IMR-90 (cell line): Measurements from ENCODE around the gene SH3TC1. TPM values are rescaled to one million over a fixed set of nuclear protein-coding genes. Genes with fewer than 3 reads are reported as not detected.

Source experiments
- ATAC-seq: fragments of 200-7000 bp; cut with Tn5 transposase; 2 replicates; pipeline ENCODE4 v1.9.1; 2020; ENCODE audit warnings: low read depth, mild to moderate bottlenecking, moderate library complexity
- BruUV-seq: library from RNA; stranded (reverse); fragments of 400-500 nt; replicated peaks from 2 replicates; lab custom pipeline; 2021; lab: Mats Ljungman, UMichigan
- CTCF ChIA-PET: fragments of 300-600 bp; formaldehyde crosslinking; extraction: SDS; loops from one replicate; lab custom pipeline; 2021; ENCODE audit warnings: antibody characterized with exemption; lab: Yijun Ruan, JAX
- POLR2A ChIA-PET: fragments of 300-600 bp; sonication (Branson Sonifier 250); formaldehyde crosslinking; loops from one replicate; lab custom pipeline; 2022; ENCODE audit warnings: antibody characterized with exemption; ENCODE audit not compliant: unreplicated experiment; lab: Charles Lee
- DNase-seq: peaks from one replicate; pipeline ENCODE4 v3.0.0; 2013
- H2AFZ ChIP-seq: replicated peaks from 2 replicates; pipeline ENCODE3; 2013; ENCODE audit warnings: low read length, mild to moderate bottlenecking; ENCODE audit not compliant: poor library complexity
- H2AK5ac ChIP-seq: 2 replicates; pipeline ENCODE4 v1.6.1; 2013; ENCODE audit warnings: low read depth, low read length, inconsistent platforms
- H2AK9ac ChIP-seq: replicated peaks from 2 replicates; pipeline ENCODE3; 2013; ENCODE audit warnings: mild to moderate bottlenecking, low read depth, low read length, moderate library complexity; ENCODE audit not compliant: poor library complexity
- H2BK120ac ChIP-seq: 2 replicates; pipeline ENCODE4 v1.6.1; 2013; ENCODE audit warnings: low read depth, low read length, inconsistent platforms
- H2BK15ac ChIP-seq: 3 replicates; pipeline ENCODE4 v1.6.1; 2013; ENCODE audit warnings: low read depth, low read length, inconsistent platforms
- H2BK20ac ChIP-seq: 2 replicates; pipeline ENCODE4 v1.6.1; 2013; ENCODE audit warnings: low read depth, mild to moderate bottlenecking, inconsistent platforms, low read length, moderate library complexity
- H2BK5ac ChIP-seq: 2 replicates; pipeline ENCODE4 v1.6.1; 2013; ENCODE audit warnings: mild to moderate bottlenecking, low read depth, low read length, inconsistent platforms; ENCODE audit not compliant: poor library complexity, severe bottlenecking
- H3K14ac ChIP-seq: replicated peaks from 2 replicates; pipeline ENCODE4 v1.6.1; 2013; ENCODE audit warnings: low read depth, low read length, inconsistent platforms
- H3K18ac ChIP-seq: 2 replicates; pipeline ENCODE4 v1.6.1; 2013; ENCODE audit warnings: low read depth, low read length, control low read depth
- H3K23ac ChIP-seq: 2 replicates; pipeline ENCODE4 v1.6.1; 2013; ENCODE audit warnings: low read depth, low read length, inconsistent platforms
- H3K27ac ChIP-seq: 2 replicates; pipeline ENCODE4 v1.5.1; 2013; ENCODE audit warnings: mild to moderate bottlenecking, control low read depth, low read length; ENCODE audit not compliant: insufficient read depth
- H3K27me3 ChIP-seq: 2 replicates; pipeline ENCODE4 v1.6.1; 2013; ENCODE audit warnings: low read length; ENCODE audit not compliant: control insufficient read depth, insufficient read depth
- H3K36me3 ChIP-seq: 2 replicates; pipeline ENCODE4 v1.6.1; 2013; ENCODE audit warnings: low read length, mixed read lengths; ENCODE audit not compliant: control insufficient read depth, insufficient read depth
- H3K4ac ChIP-seq: 2 replicates; pipeline ENCODE4 v1.6.1; 2013; ENCODE audit warnings: low read depth, low read length, inconsistent platforms
- H3K4me1 ChIP-seq: 2 replicates; pipeline ENCODE4 v1.6.1; 2013; ENCODE audit warnings: low read length, mixed read lengths; ENCODE audit not compliant: control insufficient read depth, insufficient read depth
- H3K4me2 ChIP-seq: 2 replicates; pipeline ENCODE4 v1.6.1; 2013; ENCODE audit warnings: low read depth, mild to moderate bottlenecking, control low read depth, low read length, moderate library complexity
- H3K4me3 ChIP-seq: 2 replicates; pipeline ENCODE4 v1.5.1; 2013; ENCODE audit warnings: low read depth, mild to moderate bottlenecking, control low read depth, low read length, moderate library complexity; ENCODE audit not compliant: insufficient read depth
- H3K56ac ChIP-seq: 2 replicates; pipeline ENCODE4 v1.6.1; 2013; ENCODE audit warnings: low read length, inconsistent platforms; ENCODE audit not compliant: insufficient read depth; ENCODE audit errors: extremely low read depth
- H3K79me1 ChIP-seq, 2 experiments: 2 replicates each; pipeline ENCODE4 v1.6.1; 2013; ENCODE audit warnings: low read length in 2 of 2, inconsistent platforms in 1 of 2, low read depth in 1 of 2
- H3K9ac ChIP-seq: 2 replicates; pipeline ENCODE4 v1.6.1; 2013; ENCODE audit warnings: low read depth, low read length, control low read depth
- H3K9me1 ChIP-seq: 2 replicates; pipeline ENCODE4 v1.6.1; 2013; ENCODE audit warnings: low read length, inconsistent platforms; ENCODE audit not compliant: insufficient read depth
- H3K9me3 ChIP-seq: 2 replicates; pipeline ENCODE4 v1.6.1; 2013; ENCODE audit warnings: low read length; ENCODE audit not compliant: control insufficient read depth, insufficient read depth
- H4K20me1 ChIP-seq: 2 replicates; pipeline ENCODE4 v1.6.1; 2013; ENCODE audit warnings: low read length, inconsistent platforms; ENCODE audit not compliant: insufficient read depth
- H4K5ac ChIP-seq: 2 replicates; pipeline ENCODE4 v1.6.1; 2013; ENCODE audit warnings: mild to moderate bottlenecking, low read depth, low read length, control low read depth
- H4K8ac ChIP-seq, 2 experiments: 2 replicates each; pipeline ENCODE4 v1.6.1; 2013; ENCODE audit warnings: low read depth in 2 of 2, low read length in 2 of 2, control low read depth in 1 of 2, inconsistent platforms in 1 of 2
- H4K91ac ChIP-seq: 2 replicates; pipeline ENCODE4 v1.6.1; 2013; ENCODE audit warnings: low read depth, low read length, inconsistent platforms; ENCODE audit not compliant: insufficient read depth
- BHLHE40 ChIP-seq: fragments of 150-350 bp; IDR thresholded peaks from 2 replicates; pipeline ENCODE4 v1.6.1; 2016; ENCODE audit warnings: mild to moderate bottlenecking, low read depth, low read length
- CEBPB ChIP-seq: IDR thresholded peaks from 2 replicates; pipeline ENCODE4 v1.6.1; 2012; ENCODE audit warnings: low read depth, low read length, improper control_type of control experiment
- ELK1 ChIP-seq: fragments of 150-350 bp; IDR thresholded peaks from 2 replicates; pipeline ENCODE4 v1.6.1; 2016; ENCODE audit warnings: low read depth, mild to moderate bottlenecking, low read length, moderate library complexity, borderline replicate concordance
- MAZ ChIP-seq: IDR thresholded peaks from 2 replicates; pipeline ENCODE4 v1.6.1; 2012; ENCODE audit warnings: low read depth, mild to moderate bottlenecking, low read length, improper control_type of control experiment, moderate library complexity, borderline replicate concordance
- MXI1 ChIP-seq: IDR thresholded peaks from 2 replicates; pipeline ENCODE4 v1.6.1; 2012; ENCODE audit warnings: low read depth, mild to moderate bottlenecking, low read length, moderate library complexity, borderline replicate concordance
- RAD21 ChIP-seq: IDR thresholded peaks from 2 replicates; pipeline ENCODE4 v1.6.1; 2012; ENCODE audit warnings: low read length, improper control_type of control experiment
- SMC3 ChIP-seq: fragments of 150-350 bp; IDR thresholded peaks from 2 replicates; pipeline ENCODE4 v1.6.1; 2016; ENCODE audit warnings: low read depth, mild to moderate bottlenecking, antibody characterized with exemption, low read length, moderate library complexity
- WGBS, 2 experiments: methylation state at CpG; one replicate each; pipeline versions ENCODE4 v1.1.5 to v1.1.7; 2013; ENCODE audit warnings: missing lambda C conversion rate in 2 of 2; ENCODE audit not compliant: insufficient read length in 1 of 2; ENCODE audit errors: extremely low coverage in 2 of 2; 5-methylcytosine and 5-hydroxymethylcytosine counted together
- dilution Hi-C: fragments of 300-500 bp; cut with HindIII; formaldehyde crosslinking; loops from one replicate; pipeline ENCODE4 v1.14.3; 2018; ENCODE audit warnings: low sequenced_read_pairs; ENCODE audit not compliant: unreplicated experiment
- in situ Hi-C: fragments of 300-500 bp; cut with MboI; formaldehyde crosslinking; loops from 3 replicates; pipeline ENCODE4 v1.14.3; 2019; ENCODE audit warnings: low sequenced_read_pairs, inconsistent platforms, mixed read lengths
- intact Hi-C: fragments of 100-400 bp; cut with micrococcal nuclease; formaldehyde crosslinking; loops from 2 replicates; pipeline ENCODE4 v1.10.0; 2022
- polyA plus RNA-seq, 3 experiments: library from polyadenylated mRNA; depleted of rRNA; stranded (reverse); fragments of >200 nt; gene quantifications; 2 replicates each; pipeline ENCODE4 v1.2.3, GENCODE V29; 2012; ENCODE audit warnings: low replicate concordance in 1 of 3
- total RNA-seq: library from RNA; depleted of rRNA; stranded (reverse); fragments of >200 nt; gene quantifications from 2 replicates; pipeline ENCODE4 v1.2.3, GENCODE V29; 2012
- TF ChIP-seq, protein P1 (sequence below): fragments of 150-350 bp; IDR thresholded peaks from 2 replicates; pipeline ENCODE4 v1.6.1; 2017; ENCODE audit warnings: mild to moderate bottlenecking, antibody characterized with exemption, low read length, low read depth

Gene SH3TC1
- total and polyA plus RNA-seq, 2 of the 4 experiments (the other 2 are of a cell fraction) = 1.6 to 2.2 TPM

DNA sequence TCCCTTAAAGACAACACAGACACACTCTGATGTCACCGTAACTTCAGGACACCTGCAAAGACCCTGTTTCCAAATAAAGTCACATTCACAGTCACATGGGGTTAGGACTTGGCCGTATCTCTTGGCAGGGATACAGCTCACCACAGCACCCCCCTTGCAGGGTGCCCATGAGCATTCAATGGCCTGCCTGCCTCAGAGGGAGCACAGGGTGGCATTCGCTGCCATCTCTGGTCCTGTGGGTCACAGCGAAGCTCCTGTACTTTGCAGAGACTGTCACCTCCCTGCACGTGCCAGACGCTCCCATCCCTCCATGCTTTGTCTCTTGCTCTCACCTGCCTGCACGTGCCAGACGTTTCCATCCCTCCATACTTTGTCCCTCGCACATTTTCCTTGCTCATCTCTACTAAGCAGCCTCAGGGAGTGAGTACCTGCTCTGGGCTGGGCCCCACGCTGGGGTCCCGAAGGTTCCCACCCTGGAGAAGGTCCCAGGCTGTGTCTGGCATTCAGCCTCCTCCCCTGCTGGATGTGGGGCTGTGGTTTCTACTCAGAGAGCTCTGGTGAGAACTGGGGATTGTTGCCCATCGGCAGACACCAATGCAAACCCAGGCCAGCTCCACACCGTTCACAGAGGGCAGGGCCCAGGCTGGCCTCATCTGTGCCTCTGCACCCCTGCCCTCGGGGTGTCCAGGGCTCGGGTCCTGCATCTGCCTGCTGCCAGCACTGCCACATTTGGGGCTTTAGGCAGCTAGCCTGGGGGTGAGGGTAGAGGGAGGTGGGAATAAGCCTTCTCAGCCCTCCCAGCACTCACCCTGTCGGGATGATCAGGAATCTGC lies 86.3 kb downstream of the SH3TC1 start:
- intact Hi-C loops = no loop called here
- H2BK20ac ChIP-seq = no peak overlapping the region
- BruUV-seq = no TSS peak
- no peak overlapping the region for H4K91ac ChIP-seq
- no peak overlapping the region for H2BK120ac ChIP-seq
- H2AK9ac ChIP-seq = no peak overlapping the region
- no peaks in the 10 kb centered on the region for H3K27me3 ChIP-seq
- H3K36me3 ChIP-seq = no peaks in the 10 kb centered on the region
- H3K4me1 ChIP-seq = no peaks in the 10 kb centered on the region; the same call in 1 of the 2 replicates
- no peak overlapping the region for H3K4me3 ChIP-seq
- H2AK5ac ChIP-seq = no peak overlapping the region
- no peak overlapping the region for H2BK5ac ChIP-seq
- H3K79me1 ChIP-seq = no peaks in the 10 kb centered on the region
- no peak overlapping the region for H3K4me2 ChIP-seq
- H4K8ac ChIP-seq = no peak overlapping the region
- H3K56ac ChIP-seq = no peak overlapping the region
- no peak overlapping the region for H3K14ac ChIP-seq
- no peak overlapping the region for H3K23ac ChIP-seq
- ChIA-PET POLR2A (no interaction called here), CTCF (no interaction called here)
- DNase-seq (no peak), ATAC-seq (no peak)
- H4K5ac ChIP-seq = no peak overlapping the region
- no peak overlapping the region for H3K18ac ChIP-seq
- no peaks in the 10 kb centered on the region for H4K20me1 ChIP-seq
- no peak overlapping the region for H3K9ac ChIP-seq
- no peaks in the 10 kb centered on the region for H3K9me3 ChIP-seq
- TF ChIP-seq BHLHE40 (no peak), MAZ (no peak), MXI1 (no peak), SMC3 (no peak), RAD21 (no peak), CEBPB (no peak), ELK1 (no peak)
- TF ChIP-seq, protein P1, sequence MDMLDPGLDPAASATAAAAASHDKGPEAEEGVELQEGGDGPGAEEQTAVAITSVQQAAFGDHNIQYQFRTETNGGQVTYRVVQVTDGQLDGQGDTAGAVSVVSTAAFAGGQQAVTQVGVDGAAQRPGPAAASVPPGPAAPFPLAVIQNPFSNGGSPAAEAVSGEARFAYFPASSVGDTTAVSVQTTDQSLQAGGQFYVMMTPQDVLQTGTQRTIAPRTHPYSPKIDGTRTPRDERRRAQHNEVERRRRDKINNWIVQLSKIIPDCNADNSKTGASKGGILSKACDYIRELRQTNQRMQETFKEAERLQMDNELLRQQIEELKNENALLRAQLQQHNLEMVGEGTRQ = no peak
- no peak overlapping the region for H3K27ac ChIP-seq
- no peak overlapping the region for H3K4ac ChIP-seq
- dilution Hi-C loops = no loop called here
- no peaks in the 10 kb centered on the region for H3K9me1 ChIP-seq
- in situ Hi-C loops = no loop called here
- H2AFZ ChIP-seq = no peak overlapping the region
- H2BK15ac ChIP-seq = no peak overlapping the region
- WGBS, 2 experiments = 82% methylated on average over 8 of the region's 16 CpGs; no CpG with 5 or more reads in 1 of the 2 experiments
